Stimulated activated CD4-positive, alpha-beta T cell treated with anti-CD3 and anti-CD28 coated beads, Interleukin-4, amount 100 ng/mL, for 4 hours (primary cell): ENCODE data around the gene CLN3.
"Not testable (repeated sequence)": the region's sequence is repeated elsewhere in the genome, so short reads cannot be mapped to it uniquely, and the experiment has no call there.

Source experiments
- DNase-seq, 2 experiments: peaks; one replicate each; pipeline ENCODE4 v3.0.0-alpha.2; 2020

Gene CLN3

DNA sequence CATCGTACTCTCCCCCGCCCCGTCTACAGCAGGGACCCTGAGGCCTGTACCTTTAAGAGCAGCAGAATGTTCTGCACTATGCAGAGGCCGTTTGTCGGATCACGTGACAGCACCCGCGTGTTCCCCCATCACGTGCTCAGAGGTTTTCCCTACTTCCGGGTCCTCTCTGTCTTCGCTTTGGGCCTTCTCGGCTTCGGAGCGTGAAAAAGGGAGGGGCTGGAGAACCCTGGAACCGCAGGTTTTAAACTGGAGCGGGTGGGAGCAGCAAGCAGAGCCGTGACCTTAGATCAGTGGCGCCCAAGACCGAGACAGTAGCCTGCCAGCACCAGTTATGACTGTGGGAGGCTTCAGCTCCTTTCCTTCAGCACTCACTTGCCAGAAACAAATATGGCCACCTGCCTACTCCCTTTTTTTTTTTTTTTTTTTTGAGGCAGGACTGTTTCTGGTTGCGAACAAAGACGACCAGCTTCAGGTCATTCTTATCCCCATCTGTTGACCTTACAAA lies at the start of gene CLN3:
TSS of gene CLN3 (minus strand) at position 105 of the 505 bp plus-strand sequence. CDS start 315 bp downstream, outside the sequence.
- DNase-seq: peak; percentile 72 to 88

- DNase-seq: no peak
These were observed 48.5 kb upstream of the CLN3 start for GRCh38 chr16:28540346-28540745.

- DNase-seq: no peak
These were observed 47.1 kb upstream of the CLN3 start, which contains the start of gene NUPR1 for GRCh38 chr16:28538733-28539596. NUPR1 (minus strand) TSS chr16:28538974; CDS start chr16:28538907, 67 bp downstream.

GRCh38 chr16:28537964-28538732 lies 46.3 kb upstream of the CLN3 start:
- DNase-seq: no peak

DNA sequence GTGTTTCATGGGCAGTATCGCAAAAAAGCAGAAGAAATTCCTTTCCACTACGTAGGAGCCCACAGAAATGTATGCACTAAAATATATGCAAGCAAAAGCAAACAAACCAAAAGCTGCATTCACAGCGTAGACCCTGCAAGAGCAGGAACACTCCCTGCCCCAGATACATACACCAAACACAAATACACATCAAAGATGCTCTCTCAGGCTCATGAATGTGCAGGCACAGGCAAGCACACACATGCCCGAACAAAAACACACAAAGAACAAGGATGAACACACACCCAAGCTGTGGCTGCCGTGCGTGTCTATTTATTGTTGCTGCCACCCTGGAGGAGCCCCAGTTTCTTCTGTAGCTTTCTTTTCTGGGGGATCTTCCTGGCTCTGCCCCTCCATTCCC lies 45.2 kb upstream of the CLN3 start:
- DNase-seq: no peak

DNA sequence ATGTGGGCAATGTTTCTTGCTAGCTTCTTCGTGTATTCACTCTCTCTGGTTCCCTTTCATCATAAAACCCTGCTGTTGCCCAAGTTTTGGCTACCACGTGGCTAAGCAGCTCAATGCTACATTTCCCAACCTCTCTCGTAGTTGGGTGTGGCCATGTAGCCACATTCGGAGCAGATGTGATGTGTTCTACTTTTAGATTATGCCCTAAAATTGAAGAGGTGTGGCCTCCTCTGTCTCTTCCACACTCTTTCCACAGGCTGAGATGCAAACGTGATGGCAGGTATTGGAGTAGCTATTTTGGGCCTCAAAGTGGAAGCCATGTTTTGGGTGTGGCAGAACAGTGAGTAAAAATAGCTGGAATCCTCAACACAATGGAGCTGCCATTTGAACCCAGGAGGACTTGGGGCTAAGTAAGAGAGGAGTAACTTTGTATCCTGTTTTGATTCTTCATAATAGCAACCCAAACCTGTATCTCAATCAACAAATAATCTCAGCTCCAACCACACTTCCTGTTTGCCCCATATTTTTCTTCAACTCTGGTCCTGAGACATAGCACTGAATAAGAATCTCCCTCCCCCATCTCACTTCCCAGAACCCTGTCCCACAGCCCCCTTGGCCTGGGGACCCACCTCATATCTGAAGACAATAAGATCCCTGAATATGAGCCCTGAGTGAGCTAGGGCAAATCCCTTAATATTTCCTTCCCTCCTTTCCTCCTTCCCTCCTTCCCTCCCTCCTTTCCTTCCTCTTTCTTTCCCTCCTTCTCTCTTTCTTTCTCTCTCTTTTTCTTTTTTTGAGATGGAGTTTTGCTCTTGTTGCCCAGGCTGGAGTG lies 42.9 kb upstream of the CLN3 start:
- DNase-seq: no peak

- DNase-seq: no peak
These were observed 41.2 kb upstream of the CLN3 start for GRCh38 chr16:28532940-28533647.

GRCh38 chr16:28531777-28532744 lies 40.2 kb upstream of the CLN3 start:
- no peak for DNase-seq

- no peak for DNase-seq
These were observed 37.2 kb upstream of the CLN3 start for GRCh38 chr16:28529124-28529523.

GRCh38 chr16:28528463-28528867 lies 36.6 kb upstream of the CLN3 start:
- no peak for DNase-seq

DNA sequence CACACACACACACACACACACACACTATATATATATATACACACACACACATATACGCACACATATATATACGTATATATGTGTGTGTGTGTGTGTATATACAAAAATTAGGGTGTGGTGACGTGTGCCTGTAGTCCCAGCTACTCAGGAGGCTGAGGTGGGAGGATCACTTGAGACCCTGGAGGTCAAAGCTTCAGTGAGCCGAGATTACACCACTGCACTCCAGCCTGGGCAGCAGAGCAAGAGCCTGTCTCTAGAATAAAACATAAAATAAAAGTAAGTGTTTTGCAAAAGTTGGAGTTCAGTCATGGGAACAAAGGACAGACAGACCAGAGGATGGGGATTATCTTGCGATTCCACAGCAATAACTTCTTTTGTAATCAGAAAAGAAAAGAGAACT lies 36.1 kb upstream of the CLN3 start:
- DNase-seq: no peak

GRCh38 chr16:28527100-28527785 lies 35.4 kb upstream of the CLN3 start:
- DNase-seq: not testable (repeated sequence)

GRCh38 chr16:28526201-28527099 lies 34.6 kb upstream of the CLN3 start:
- no peak for DNase-seq

- DNase-seq: no peak
These were observed 32.9 kb upstream of the CLN3 start for GRCh38 chr16:28524681-28525171.

DNA sequence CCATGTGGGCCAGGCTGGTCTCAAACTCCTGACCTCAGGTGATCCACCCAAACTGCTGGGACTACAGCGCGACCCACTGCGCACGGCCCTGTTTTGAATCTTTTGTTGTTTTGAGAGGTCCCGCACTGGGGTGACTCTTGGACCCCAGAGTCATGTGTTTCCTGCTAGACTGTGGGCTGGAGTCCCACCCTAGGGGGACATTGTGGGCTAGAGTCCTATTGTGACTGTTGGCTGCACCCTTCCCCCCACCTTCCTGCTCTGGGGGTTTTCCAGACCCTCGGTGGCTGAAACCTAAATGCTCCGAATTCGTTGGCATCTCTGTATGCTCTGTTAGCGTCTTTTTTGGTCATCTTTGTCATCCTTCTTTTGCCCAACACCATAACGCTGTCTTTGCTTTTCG lies 30.9 kb upstream of the CLN3 start:
- DNase-seq: no peak

- no peak for DNase-seq
These were observed 29.6 kb upstream of the CLN3 start for GRCh38 chr16:28521436-28521835.

DNA sequence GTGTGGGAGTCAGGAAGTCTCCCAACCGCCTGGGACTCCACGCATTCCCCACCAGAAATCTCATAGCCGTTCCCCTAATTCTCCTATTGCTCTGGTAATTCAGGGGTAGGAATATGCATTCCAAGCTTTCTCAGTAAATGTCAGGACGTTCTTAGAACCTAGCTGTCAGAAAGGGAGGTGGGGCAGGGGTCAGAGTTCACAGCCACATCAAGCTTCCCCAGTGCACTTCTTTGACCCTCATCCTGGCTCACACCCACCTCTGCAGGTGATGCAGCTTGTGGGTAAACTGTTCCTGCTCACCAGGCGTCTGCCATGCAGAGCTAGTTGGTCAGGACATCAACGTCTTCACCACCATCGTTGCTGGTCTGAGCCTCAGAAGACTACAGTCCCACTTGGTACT lies 28.8 kb upstream of the CLN3 start:
- DNase-seq: no peak

- DNase-seq: no peak
These were observed 22.4 kb upstream of the CLN3 start for GRCh38 chr16:28514246-28514645.
